Fibroblast of gingiva (primary cell): ENCODE measurements around the gene TBX1.

Source experiments
- DNase-seq: peaks from one replicate; pipeline ENCODE4 v3.0.0-alpha.2; 2011; ENCODE audit warnings: low read depth

TBX1 gene

GRCh38 chr22:19800306-19800705 is 39.7 kb downstream of the TBX1 start:
- DNase-seq: no peak

DNA sequence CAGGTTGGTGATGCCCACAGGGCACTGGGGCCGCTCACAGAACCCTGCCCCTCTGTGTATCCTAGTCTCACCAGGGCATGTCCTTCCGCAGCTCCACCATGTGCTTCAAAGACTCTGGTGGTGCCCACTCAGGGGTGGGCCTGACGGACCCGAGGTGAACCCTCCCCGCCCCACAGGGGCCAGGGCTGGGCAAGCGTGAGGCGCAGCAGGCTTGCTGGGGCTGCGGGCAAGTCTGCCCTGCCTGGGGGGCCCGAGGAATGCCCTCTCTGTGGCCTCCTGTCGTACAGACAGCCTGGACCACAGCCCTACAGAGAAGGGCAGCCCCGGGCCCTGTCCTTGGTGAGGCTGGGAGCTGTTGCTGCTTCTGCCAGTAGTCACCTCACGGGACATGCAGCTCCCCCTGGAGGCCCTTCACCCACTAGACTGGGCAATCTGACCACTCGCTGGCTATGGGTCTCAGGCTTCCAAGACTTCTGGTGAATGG is 40.2 kb downstream of the TBX1 start:
- peak; percentile 9 for DNase-seq

DNA sequence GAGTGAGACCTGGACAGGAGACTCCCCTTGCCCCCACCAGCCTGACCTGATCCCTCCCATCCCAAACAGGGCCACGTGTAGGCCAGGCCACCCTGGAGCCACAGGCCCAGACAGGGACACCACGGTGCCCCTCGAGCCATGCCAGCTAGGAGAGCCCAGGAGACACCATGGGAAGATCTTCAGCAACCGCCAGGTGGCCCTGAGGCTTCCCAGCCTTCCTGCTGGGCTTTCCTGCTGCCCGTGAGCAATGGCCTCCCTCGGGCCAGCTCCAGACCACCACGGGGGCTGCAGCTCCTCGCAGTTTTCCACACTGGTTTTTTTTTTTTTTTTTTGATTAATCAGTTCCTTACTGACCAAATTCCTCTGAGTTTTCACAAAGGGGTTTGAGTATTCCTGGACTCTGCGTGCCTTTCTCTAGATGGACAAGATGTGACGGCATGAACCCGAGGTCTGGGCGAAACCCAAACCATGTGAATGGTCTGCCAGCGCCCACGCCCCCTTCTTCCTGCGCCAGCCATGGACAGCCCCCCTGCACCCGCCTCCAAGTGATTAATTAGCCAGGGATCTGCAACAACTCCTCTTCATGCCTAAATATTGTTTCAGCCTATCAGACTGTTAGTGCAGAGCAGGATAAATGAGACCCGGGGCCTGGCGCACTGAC is 40.9 kb downstream of the TBX1 start:
- DNase-seq: peak; percentile 34

- no peak for DNase-seq
These were observed 41.7 kb downstream of the TBX1 start for GRCh38 chr22:19802001-19802893.

DNA sequence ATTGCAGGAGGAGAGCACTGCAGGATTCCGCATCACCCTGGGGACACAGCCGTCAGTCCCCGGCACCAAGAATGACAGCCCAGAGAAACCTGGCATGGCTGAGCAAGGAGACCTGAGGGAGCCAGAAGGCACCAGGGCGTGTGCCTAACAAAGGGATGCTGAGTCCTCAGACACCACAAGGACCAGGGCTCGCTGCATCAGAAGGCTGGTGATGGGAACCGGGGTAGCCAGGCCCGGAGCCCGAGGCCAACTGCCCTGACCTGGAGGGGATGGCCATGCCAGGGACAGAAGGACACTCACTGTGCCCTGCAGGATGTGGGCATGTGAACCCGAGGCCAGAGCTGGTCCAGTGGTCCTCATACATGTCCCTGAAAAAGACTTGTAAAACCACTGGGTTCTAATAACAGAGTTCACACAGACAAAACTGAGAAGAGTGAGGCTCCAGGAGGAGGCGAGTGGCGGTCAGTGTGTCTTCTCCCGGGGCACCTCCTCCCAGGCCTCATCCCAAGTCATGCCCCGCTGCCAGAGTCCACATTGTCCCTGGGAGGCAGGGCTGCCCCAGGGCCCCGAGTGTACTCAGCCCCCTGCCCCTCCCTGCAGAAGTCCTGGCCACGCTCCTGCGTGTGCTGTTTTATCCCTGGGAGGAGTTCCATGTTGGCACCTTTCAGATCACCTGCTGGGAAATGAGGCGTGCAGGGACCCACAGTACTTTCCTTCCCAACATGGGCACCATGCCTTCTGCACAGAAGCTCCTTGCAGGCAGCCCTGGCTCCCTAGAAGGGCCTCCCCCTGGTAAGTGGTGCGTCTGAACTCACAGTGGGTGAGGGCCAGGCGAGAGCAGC is 42.5 kb downstream of the TBX1 start:
- DNase-seq: no peak

- DNase-seq: no peak
These were observed 43.2 kb downstream of the TBX1 start for GRCh38 chr22:19803736-19804267.

GRCh38 chr22:19805821-19806212 is 45.2 kb downstream of the TBX1 start:
- DNase-seq: no peak

DNA sequence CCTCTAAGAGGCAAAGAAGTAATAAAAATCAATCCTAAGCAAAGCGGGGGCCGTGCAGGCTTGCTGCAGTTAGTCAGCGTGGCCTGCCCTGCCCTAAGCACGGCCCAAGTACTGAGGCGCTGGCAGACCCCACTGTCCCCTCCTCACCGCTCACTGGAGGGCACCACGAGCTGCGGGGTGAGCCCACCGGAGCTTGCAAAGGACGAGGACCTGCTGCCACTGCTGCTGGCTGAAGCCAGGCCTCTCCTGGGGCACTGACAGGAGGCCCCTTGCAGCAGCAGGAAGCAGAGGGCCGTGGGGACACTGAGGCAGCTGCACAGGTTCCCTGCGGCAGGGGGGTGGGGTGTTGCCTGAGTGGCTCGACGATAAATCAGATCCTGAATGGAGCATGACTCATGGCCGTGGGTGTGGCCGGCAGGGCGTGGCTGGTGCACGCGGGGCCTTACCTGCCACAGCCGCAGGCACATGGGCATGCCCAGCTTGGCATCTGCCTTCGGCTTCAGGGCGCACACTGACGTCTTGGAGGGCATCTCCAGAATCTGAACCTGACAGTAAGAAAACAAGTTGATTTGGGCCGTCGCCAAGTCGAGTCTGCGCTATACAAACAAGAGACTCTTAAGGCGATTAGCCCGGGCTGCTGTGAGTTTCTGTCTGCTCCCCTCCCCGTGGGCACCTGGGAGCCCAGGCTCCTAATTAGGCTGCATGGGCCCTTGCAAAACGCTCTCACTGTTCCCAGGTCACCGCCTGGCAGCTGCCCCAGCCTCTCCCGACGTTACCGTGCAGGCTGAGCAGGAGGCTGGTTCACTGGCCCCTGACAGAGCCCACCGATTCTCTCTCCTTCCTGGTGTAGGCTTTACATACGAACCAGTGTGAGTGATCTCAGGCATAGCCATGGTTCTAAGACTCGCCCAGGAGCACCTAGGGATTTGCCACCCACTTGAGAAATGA is 45.9 kb downstream of the TBX1 start:
- no peak for DNase-seq

- DNase-seq: no peak
These were observed 46.8 kb downstream of the TBX1 start for GRCh38 chr22:19807161-19807913.

GRCh38 chr22:19807914-19808872 is 47.6 kb downstream of the TBX1 start:
- DNase-seq: no peak

DNA sequence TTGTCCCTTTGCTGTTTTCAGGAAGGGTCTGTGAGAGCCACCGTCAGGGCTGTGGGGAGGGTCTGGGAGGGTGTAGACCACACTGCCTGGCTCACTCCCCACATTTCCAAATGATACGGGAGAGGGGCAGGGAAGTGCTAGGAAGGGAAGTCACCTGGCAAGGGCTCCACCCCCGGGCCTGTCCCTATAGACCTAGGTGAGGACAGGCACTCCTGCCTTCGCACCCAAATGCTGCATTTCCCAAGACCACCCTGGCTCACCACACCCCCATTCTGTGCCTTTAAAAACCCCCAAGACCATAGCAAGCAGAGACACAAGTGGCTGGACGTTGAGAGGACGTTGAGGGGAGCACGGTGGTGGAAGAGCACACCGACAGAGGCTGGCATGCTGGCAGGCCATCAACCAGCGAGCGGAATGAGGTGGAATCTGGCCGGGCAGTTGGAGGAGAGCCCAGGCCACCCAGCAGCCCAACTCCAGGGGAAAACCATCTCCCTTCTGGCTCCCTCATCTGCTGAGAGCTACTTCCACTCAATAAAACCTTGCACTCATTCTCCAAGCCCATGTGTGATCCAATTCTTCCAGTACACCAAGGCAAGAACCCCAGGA is 48.4 kb downstream of the TBX1 start:
- no peak for DNase-seq

DNA sequence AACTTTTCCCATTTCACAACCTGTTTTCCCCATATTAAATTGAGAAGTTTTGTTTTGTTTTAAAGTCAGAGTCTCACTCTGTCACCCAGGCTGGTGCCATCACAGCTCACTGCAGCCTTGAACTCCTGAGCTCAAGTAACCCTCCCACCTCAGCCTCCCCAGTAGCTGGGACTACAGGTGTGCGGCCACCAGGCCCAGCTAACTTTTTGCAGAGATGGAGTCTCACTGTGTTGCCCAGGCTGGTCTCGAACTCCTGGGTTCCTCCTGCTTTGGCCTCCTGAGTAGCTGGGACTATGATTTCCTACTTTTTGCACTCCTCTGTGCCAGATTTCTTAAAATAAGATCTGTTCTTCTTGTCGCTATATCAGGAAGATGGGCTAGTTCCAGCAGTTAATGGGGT is 49.2 kb downstream of the TBX1 start:
- no peak for DNase-seq

GRCh38 chr22:19810381-19811201 is 50.0 kb downstream of the TBX1 start:
- DNase-seq: no peak

DNA sequence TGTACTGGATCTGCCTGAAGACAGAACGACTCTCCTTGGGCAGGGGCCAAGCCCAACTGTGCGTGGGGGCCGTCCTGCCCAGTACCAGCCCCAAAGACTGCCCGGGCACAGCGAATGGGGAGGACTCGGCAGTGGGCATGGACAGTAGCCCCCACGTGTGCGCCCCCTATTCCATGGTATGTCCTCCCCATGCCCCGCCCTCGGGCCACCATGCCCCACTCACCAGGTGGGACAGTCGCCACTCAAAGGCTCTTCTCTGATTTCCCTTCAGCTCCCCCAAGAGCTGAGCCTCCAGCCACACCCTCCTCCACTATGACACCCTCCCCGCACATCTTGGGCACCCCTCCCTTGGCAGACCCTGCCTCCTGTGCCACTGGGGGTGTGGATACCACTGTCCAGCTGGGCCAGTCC is 50.6 kb downstream of the TBX1 start:
- no peak for DNase-seq

DNA sequence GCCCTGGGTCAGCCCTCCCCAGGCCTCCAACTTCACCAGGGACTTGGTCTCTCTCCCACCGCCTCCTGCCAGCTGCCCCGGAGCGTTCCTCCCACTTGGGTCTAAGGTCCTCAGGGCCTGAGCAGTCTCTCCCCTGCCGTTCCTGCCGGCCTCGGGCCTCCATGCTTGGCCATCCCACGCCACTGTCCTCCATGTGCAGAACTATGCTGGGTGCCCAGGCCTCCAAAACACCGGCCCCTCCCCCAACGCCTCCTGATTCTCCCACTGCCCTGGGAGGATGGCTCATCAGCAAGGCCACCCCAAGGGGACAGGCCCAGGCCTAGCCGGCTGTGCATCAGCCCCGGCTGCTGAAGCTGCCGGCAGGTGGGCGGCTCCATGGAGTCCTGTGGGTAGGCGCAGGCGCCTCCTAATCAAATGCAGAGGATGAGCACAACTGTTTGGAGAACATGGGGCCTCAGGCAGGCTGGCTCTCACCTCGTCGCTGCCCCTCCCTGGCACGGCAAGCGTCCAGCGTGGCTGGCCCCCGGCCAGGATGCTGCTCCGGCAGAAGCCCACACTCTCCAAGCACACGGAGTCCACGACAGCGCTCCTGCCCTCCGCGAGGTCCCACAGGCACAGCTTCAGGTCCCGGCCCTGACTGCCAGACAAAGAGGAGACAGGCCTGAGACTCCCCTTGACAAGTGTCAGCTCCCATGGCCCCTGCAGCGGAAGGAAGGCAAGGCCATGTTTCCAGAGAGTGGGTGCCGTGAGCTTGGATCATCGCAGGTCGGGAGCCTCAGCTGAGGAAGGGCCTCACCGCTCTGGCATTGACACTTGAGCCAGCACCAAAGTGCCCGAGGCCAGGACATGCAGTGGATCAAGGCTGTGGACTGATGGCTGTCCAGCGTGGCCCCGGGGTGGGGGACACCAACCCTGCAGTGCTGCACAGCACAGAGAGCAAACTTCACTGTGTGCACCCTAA is 51.5 kb downstream of the TBX1 start:
- DNase-seq: no peak

DNA sequence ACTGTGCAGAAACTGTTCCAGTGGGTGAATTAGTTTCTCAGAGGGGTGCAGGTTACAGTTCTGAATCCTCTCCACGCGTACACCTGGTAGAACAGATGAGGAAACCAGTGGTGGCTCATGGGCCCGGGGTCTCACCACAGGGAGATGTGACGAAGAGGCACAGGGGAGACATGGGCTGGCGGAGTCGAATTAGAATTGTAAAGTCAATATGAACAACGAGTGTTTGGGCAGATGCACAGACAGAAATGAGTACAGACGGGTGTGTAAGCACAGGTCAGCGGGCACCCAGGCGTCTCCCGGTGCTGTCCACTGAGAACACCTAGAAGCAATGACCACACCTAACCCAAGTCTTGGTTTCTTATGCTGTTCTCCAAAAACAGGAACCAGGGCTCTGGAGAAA is 52.3 kb downstream of the TBX1 start:
- no peak for DNase-seq

DNA sequence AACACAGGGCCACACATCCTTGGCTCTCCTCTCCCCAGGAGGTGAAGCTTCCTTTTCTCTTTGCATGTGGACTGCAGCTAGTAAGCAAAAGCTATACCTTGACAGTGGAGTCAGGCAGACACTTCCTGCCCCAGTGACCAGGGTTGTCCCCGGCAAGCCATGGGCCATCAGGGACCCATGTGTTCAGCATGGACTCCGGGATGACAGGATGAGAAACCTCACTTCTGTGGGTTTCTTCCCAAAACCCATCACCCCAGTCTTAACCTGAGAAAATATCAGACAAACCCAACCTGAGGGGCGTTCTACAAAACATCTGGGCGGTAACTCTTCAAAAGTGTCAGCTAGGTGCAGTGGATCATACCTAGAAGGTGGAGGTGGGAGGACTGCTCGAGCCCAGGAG is 53.9 kb downstream of the TBX1 start:
- no peak for DNase-seq
